PC-3 (cell line): Measurements from ENCODE around the gene PLPPR1.

Experiments
- EZH2 ChIP-seq: fragments of 300-600 bp; sonication (generic); IDR thresholded peaks from one replicate; pipeline ENCODE4 v1.6.1; 2017; ENCODE audit warnings: antibody characterized with exemption, mild to moderate bottlenecking, low read length; ENCODE audit not compliant: unreplicated experiment
- TF ChIP-seq, protein P1 (sequence below): fragments of 300-600 bp; sonication (generic); conservative IDR thresholded peaks from 2 replicates; pipeline ENCODE4 v1.5.1; 2017; ENCODE audit warnings: antibody characterized with exemption, low read depth, mild to moderate bottlenecking, low read length

DNA sequence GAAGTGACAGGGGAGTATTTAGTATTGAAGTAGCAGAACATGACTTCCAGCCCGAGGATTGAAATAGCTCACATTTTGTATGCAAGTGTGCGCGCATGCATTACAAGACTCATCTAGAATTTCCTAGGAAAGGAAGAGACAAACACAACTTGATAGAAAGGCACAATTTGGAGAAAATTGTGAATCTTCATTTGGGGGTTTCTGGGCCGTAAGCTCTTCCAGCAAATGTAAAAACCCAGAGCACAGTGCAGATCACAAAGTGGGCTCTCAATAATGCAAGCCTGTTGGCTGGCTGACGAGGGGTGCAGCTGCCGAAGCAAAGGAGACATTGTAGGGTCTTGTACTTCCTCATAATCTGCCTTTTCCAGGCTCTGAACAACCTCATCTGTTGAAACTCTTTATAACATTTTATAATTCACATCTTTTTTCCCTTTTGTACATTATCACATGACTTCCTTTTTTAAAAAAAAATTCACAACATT is 247.3 kb downstream of the PLPPR1 start:
- TF ChIP-seq EZH2, result no peak
- TF ChIP-seq, protein P1, sequence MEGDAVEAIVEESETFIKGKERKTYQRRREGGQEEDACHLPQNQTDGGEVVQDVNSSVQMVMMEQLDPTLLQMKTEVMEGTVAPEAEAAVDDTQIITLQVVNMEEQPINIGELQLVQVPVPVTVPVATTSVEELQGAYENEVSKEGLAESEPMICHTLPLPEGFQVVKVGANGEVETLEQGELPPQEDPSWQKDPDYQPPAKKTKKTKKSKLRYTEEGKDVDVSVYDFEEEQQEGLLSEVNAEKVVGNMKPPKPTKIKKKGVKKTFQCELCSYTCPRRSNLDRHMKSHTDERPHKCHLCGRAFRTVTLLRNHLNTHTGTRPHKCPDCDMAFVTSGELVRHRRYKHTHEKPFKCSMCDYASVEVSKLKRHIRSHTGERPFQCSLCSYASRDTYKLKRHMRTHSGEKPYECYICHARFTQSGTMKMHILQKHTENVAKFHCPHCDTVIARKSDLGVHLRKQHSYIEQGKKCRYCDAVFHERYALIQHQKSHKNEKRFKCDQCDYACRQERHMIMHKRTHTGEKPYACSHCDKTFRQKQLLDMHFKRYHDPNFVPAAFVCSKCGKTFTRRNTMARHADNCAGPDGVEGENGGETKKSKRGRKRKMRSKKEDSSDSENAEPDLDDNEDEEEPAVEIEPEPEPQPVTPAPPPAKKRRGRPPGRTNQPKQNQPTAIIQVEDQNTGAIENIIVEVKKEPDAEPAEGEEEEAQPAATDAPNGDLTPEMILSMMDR, result no peak
